SK-N-DZ (cell line): ENCODE measurements around the gene EP300.
"Not testable (repeated sequence)": the region's sequence is repeated elsewhere in the genome, so short reads cannot be mapped to it uniquely, and the experiment has no call there.

Experiments used
- DNase-seq: peaks from one replicate; pipeline ENCODE4 v3.0.0-alpha.2; 2015; ENCODE audit warnings: low spot score

EP300 gene

GRCh38 chr22:41147722-41148121 lies 55.3 kb downstream of the EP300 start:
- no peak for DNase-seq

- DNase-seq: no peak
Measured at GRCh38 chr22:41152902-41153301, 60.5 kb downstream of the EP300 start.

- no peak for DNase-seq
Measured at GRCh38 chr22:41157083-41157482, 64.7 kb downstream of the EP300 start.

DNA sequence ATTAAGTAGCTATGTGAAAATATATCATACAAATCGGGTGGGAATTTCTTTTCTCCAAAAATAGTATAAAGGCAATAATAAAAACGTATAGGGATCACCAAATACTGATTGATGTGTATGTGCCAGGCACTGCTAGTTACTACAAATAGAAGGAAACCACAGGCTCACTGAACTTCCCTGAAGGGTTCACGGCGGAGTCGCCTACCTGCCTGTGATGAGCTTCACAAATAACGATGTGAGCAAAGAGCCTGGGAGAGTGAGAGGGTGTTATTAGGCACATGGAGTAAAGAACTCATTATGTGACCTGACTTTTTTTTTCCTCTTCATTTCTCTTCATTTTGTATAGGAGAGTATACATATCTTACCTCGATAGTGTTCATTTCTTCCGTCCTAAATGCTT lies 76.8 kb downstream of the EP300 start:
- DNase-seq: no peak

GRCh38 chr22:41171996-41172395 lies 79.6 kb downstream of the EP300 start:
- DNase-seq: no peak

- no peak for DNase-seq
Measured at GRCh38 chr22:41175546-41175945, 83.2 kb downstream of the EP300 start.

- no peak for DNase-seq
Measured at GRCh38 chr22:41177040-41177621, 84.7 kb downstream of the EP300 start.

- no peak for DNase-seq
Measured at GRCh38 chr22:41177622-41178424, 85.4 kb downstream of the EP300 start.

- no peak for DNase-seq
Measured at GRCh38 chr22:41178425-41178975, 86.1 kb downstream of the EP300 start.

GRCh38 chr22:41180362-41180761 lies 88.0 kb downstream of the EP300 start:
- DNase-seq: not testable (repeated sequence)

DNA sequence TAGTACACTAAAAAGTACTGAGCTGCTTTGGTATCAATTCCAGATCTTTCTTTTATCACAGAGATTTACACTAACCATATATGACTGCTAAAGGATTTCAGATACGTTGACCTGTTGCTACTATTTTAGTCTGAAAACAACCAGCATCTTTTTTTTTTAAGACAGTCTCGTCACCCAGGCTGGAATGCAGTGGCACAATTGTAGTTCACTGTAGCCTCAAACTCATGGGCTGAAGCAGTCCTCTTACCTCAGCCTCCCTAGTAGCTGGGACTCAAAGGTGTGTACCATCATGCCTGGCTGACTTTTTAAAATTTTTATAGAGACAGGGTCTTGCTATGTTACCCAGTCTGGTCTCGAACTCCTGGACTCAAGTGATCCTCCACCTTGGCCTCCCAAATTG lies 88.5 kb downstream of the EP300 start:
- DNase-seq: no peak

GRCh38 chr22:41181349-41182241 lies 89.2 kb downstream of the EP300 start:
- no peak for DNase-seq

GRCh38 chr22:41184679-41185078 lies 92.3 kb downstream of the EP300 start:
- no peak for DNase-seq

DNA sequence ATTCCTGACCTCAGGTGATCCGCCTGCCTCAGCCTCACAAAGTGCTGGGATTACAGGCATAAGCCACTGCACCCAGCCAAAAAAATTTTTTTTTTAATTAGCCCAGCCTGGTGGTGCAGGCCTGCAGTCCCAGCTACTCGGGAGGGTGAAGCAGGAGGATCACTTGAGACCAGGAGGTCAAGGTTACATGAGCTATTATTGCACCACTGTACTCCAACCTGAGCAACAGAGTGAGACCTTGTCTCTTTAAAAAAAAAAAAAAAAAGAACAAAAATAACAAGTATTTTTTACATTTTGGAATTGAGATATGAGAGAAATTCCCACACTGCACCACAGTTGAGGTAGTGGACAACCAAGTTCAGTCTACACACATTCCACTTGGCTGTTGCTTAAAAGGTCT lies 99.1 kb downstream of the EP300 start:
- no peak for DNase-seq

GRCh38 chr22:41193829-41194228 lies 101.4 kb downstream of the EP300 start:
- DNase-seq: no peak

DNA sequence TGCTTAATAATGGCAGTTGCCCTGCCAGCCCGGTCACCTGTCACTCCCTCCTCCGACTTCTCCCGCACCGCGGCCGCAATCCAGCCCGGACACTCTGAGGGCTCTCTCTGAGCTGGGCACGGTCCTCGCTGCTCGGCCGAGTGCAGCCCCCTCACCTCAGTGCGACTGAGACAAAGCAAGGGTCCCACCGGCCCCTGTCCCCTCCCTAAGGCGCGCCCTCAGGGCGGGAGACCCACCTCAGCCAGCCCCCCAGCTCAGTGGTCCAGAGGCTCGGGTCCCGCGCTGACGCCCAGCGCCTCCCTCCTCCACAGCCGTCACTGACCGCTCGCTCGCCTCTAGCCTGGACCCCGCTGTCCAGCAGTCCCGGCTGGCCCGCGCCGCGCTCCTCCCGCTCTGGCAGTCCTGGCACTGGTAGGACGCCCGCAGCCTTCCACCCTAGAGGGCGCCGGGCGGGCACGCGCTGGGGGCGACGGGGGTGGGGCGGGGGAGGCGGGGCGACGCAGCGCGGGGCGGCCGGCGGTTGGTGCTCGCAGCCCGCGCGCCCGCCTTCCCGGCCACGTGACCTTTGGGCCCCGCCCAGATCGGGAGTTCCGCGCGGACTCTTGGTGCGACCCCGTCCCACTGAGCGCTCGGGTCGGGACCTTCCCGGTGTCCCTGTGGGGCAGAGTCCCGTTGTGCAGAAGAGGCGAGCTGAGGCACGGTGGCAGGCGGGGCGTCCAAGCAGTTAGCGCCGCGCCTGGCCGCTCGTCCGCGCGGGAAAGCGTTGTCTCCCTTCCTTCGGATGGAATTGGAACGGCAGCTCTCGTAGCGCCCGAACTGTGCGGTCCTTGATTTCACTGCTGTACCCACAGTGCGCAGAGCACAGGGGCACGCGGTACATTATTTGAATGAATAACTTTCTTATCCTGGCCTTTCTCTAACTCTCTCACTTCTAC lies 104.9 kb downstream of the EP300 start:
- peak; percentile 80 for DNase-seq

DNA sequence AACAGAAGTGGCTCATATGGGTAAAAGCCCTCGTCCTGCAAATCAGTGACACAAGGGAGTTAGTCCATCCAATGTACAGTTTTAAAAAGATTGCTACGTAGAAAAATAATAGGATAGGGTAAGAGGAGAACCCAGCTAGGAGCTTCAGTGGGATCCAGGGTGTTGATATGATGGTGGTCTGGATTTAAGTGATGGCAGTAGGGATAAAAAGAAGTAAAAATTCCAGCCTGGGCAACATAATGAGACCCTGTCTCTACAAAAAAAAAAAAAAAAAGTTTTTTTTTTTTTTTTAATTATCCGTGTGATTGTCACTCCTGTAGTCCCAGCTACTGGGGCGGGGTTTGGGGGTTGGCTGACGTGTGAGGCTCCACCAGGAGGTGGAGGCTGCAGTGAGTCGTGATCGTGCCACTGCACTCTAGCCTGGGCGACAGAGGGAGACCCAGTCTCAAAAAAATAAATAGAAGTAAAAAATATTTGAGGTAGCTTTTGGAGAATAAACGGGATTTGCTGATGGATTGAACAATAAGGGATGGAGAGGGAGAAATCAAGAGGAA lies 105.7 kb downstream of the EP300 start:
- DNase-seq: peak; percentile 45

DNA sequence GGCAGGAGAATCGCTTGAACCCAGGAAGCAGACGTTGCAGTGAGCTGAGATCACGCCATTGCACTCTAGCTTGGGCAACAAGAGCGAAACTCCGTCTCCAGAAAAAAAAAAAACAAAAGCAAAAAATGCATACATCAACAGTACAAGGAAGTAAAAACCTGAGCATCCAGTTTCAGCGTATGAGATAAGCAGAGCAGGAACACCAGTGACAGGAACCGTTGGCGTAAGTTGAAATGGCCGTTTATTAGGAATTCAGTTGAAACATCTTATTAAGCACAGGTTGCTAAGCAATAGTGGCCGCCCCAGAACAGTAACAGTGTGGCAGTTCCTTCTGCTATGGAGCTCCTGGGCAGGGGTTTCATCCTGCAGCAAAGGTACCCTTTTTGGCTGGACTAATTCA lies 108.7 kb downstream of the EP300 start:
- no peak for DNase-seq

- DNase-seq: no peak
Measured at GRCh38 chr22:41203118-41203517, 110.7 kb downstream of the EP300 start.

- no peak for DNase-seq
Measured at GRCh38 chr22:41204066-41204465, 111.7 kb downstream of the EP300 start.
